ENCODE measurements around the gene CP. TPM values are rescaled to one million over a fixed set of nuclear protein-coding genes. Genes with fewer than 3 reads are reported as not detected.
A peak's percentile ranks its signal among the peaks of the same experiment; 100 is the strongest.

CP gene
- total RNA-seq, 1 experiment from 2014 or later: 1.5 TPM

- H3K36me3 Mint-ChIP-seq: no peaks in the 10 kb centered on the region
- H3K4me1 Mint-ChIP-seq: peaks cover 4% of the 10 kb centered on the region; the same call in 1 of the 2 replicates
- CTCF ChIA-PET: interaction anchor here (1.1 to 1.3 kb wide), 2 partner anchors 168 to 220 kb away, joined by 3 to 9 read pairs; no protein-coding TSS in a partner anchor
- H3K27ac Mint-ChIP-seq: 0 out of 2 replicates have a peak overlapping the region, but pooled peaks have one; percentile 3
- ATAC-seq (no peak), DNase-seq (ENCODE audit: low spot score) (no peak)
- H3K9me3 Mint-ChIP-seq: no peaks in the 10 kb centered on the region
- POLR2A ChIA-PET: no interaction called here
- no peak for TF ChIP-seq ZNF219 (CRISPR knock-in tag; IDR thresholded peaks at IDR 0.05; ENCODE audit: borderline replicate concordance)
- TF ChIP-seq NFATC4 (CRISPR knock-in tag; IDR thresholded peaks at IDR 0.05): no peak
- no peak overlapping the region for H3K4me3 Mint-ChIP-seq
- peaks cover under 1% of the 10 kb centered on the region; the same call in 1 of the 2 replicates for H3K27me3 Mint-ChIP-seq (ENCODE audit: low read depth)
Observed at GRCh38 chr3:149122721-149123578, 98.7 kb downstream of the CP start.

Other genes with a start within 250 kb of the CP start
- gene GYG1, start 230.3 kb downstream of the CP start, total RNA-seq (2021): 34.8 to 43.1 TPM (median 41.7 TPM) in 3 replicates
- 62.4 to 84.0 TPM (median 73.8 TPM) in 3 replicates for gene HLTF, start 135.3 kb downstream of the CP start, total RNA-seq (2021)
- gene HPS3, start 92.2 kb downstream of the CP start, total RNA-seq (2021): 51.3 to 59.6 TPM (median 58.7 TPM) in 3 replicates
- gene TM4SF18, start 111.8 kb upstream of the CP start, total RNA-seq (2021): 1.6 to 2.4 TPM (median 2.2 TPM) in 3 replicates
- 0.44 to 0.90 TPM (median 0.48 TPM) in 3 replicates for gene TM4SF1, start 155.8 kb upstream of the CP start, total RNA-seq (2021)

Measured in WTC11 (cell line).